H9 (cell line): ENCODE measurements around the gene ALDH1L1. TPM values are rescaled to one million over a fixed set of nuclear protein-coding genes. Genes with fewer than 3 reads are reported as not detected.

Experiments used
- DNase-seq: peaks from one replicate; pipeline ENCODE4 v3.0.0-alpha.2; 2017
- H2AFZ ChIP-seq: one replicate; pipeline ENCODE4 v1.6.1; 2013; ENCODE audit warnings: mild to moderate bottlenecking, low read length, control low read depth, moderate library complexity
- H2AK5ac ChIP-seq: 2 replicates; pipeline ENCODE4 v1.6.1; 2013; ENCODE audit warnings: low read length, control low read depth, mixed read lengths; ENCODE audit not compliant: insufficient read length
- H2BK120ac ChIP-seq: one replicate; pipeline ENCODE4 v1.6.1; 2013; ENCODE audit warnings: low read depth, mild to moderate bottlenecking, low read length, control low read depth, inconsistent platforms; ENCODE audit not compliant: poor library complexity, severe bottlenecking
- H2BK12ac ChIP-seq: 2 replicates; pipeline ENCODE4 v1.6.1; 2013; ENCODE audit warnings: low read length, control low read depth, mixed read lengths, low read depth; ENCODE audit not compliant: insufficient read length
- H2BK15ac ChIP-seq: 2 replicates; pipeline ENCODE4 v1.6.1; 2013; ENCODE audit warnings: low read depth, low read length, control low read depth
- H2BK20ac ChIP-seq: one replicate; pipeline ENCODE4 v1.6.1; 2013; ENCODE audit warnings: low read depth, mild to moderate bottlenecking, low read length, control low read depth, inconsistent platforms; ENCODE audit not compliant: poor library complexity, severe bottlenecking
- H2BK5ac ChIP-seq: 2 replicates; pipeline ENCODE4 v1.6.1; 2013; ENCODE audit warnings: low read length, control low read depth, mixed read lengths; ENCODE audit not compliant: insufficient read length
- H3K14ac ChIP-seq: 2 replicates; pipeline ENCODE4 v1.6.1; 2013; ENCODE audit warnings: low read length, control low read depth; ENCODE audit not compliant: insufficient read depth
- H3K18ac ChIP-seq: 2 replicates; pipeline ENCODE4 v1.6.1; 2013; ENCODE audit warnings: low read depth, mild to moderate bottlenecking, mixed read lengths, low read length, control low read depth; ENCODE audit not compliant: insufficient read length
- H3K23ac ChIP-seq: 2 replicates; pipeline ENCODE4 v1.6.1; 2013; ENCODE audit warnings: low read length, control low read depth, mixed read lengths, low read depth; ENCODE audit not compliant: insufficient read length
- H3K23me2 ChIP-seq: 2 replicates; pipeline ENCODE4 v1.6.1; 2013; ENCODE audit warnings: low read depth, mild to moderate bottlenecking, mixed read lengths, low read length, control low read depth; ENCODE audit not compliant: insufficient read length, poor library complexity, severe bottlenecking
- H3K27ac ChIP-seq: 2 replicates; pipeline ENCODE4 v1.5.1; 2013; ENCODE audit warnings: low read length, control low read depth, mixed read lengths, low read depth; ENCODE audit not compliant: insufficient read length
- H3K27me3 ChIP-seq: 2 replicates; pipeline ENCODE4 v1.6.1; 2013; ENCODE audit warnings: low read length, control low read depth, inconsistent platforms; ENCODE audit not compliant: insufficient read depth
- H3K4ac ChIP-seq: 2 replicates; pipeline ENCODE4 v1.6.1; 2013; ENCODE audit warnings: low read depth, mild to moderate bottlenecking, control low read depth, inconsistent platforms, low read length, moderate library complexity
- H3K4me1 ChIP-seq: 2 replicates; pipeline ENCODE4 v1.6.1; 2013; ENCODE audit warnings: low read length, control low read depth, inconsistent platforms; ENCODE audit not compliant: insufficient read depth
- H3K4me2 ChIP-seq: 2 replicates; pipeline ENCODE4 v1.6.1; 2013; ENCODE audit warnings: low read length, control low read depth, mixed read lengths; ENCODE audit not compliant: insufficient read length, insufficient read depth
- H3K56ac ChIP-seq: 2 replicates; pipeline ENCODE4 v1.6.1; 2013; ENCODE audit warnings: low read depth, mild to moderate bottlenecking, mixed read lengths, low read length, control low read depth; ENCODE audit not compliant: insufficient read length
- H3K79me1 ChIP-seq: 2 replicates; pipeline ENCODE4 v1.6.1; 2013; ENCODE audit warnings: low read depth, mild to moderate bottlenecking, moderate library complexity, low read length, control low read depth, inconsistent platforms; ENCODE audit not compliant: insufficient read depth, poor library complexity, severe bottlenecking
- H3K79me2 ChIP-seq: 2 replicates; pipeline ENCODE4 v1.6.1; 2013; ENCODE audit warnings: low read length, control low read depth, inconsistent platforms; ENCODE audit not compliant: insufficient read depth
- H3K9ac ChIP-seq: 2 replicates; pipeline ENCODE4 v1.6.1; 2013; ENCODE audit warnings: low read length, control low read depth, mixed read lengths; ENCODE audit not compliant: insufficient read length; ENCODE audit errors: extremely low read depth
- H3K9me3 ChIP-seq: one replicate; pipeline ENCODE4 v1.6.1; 2013; ENCODE audit warnings: low read depth, low read length, inconsistent platforms; ENCODE audit not compliant: control insufficient read depth
- H3T11ph ChIP-seq: one replicate; pipeline ENCODE4 v1.6.1; 2013; ENCODE audit warnings: mild to moderate bottlenecking, low read length, control low read depth, inconsistent platforms
- H4K20me1 ChIP-seq: one replicate; pipeline ENCODE4 v1.6.1; 2013; ENCODE audit not compliant: control insufficient read depth, insufficient read length, insufficient read depth
- H4K5ac ChIP-seq: 2 replicates; pipeline ENCODE4 v1.6.1; 2013; ENCODE audit warnings: low read depth, mild to moderate bottlenecking, mixed read lengths, low read length, control low read depth; ENCODE audit not compliant: insufficient read length
- H4K8ac ChIP-seq: replicated peaks from 2 replicates; pipeline ENCODE4 v1.6.1; 2013; ENCODE audit warnings: low read length, control low read depth, mixed read lengths, low read depth; ENCODE audit not compliant: insufficient read length
- H4K91ac ChIP-seq: 2 replicates; pipeline ENCODE4 v1.6.1; 2013; ENCODE audit warnings: low read depth, mild to moderate bottlenecking, moderate library complexity, mixed read lengths, low read length, control low read depth; ENCODE audit not compliant: insufficient read length
- H3K27ac Mint-ChIP-seq, 3 experiments: 2 replicates in 2 of 3; 3 replicates in 1 of 3; pipeline ENCODE4 v1.8.0; 2020 to 2021; ENCODE audit warnings: mixed read lengths in 3 of 3, mild to moderate bottlenecking in 1 of 3, moderate library complexity in 1 of 3
- H3K27me3 Mint-ChIP-seq: 2 replicates; pipeline ENCODE4 v1.8.0; 2021; ENCODE audit warnings: low read depth, mild to moderate bottlenecking, moderate library complexity, mixed read lengths
- H3K36me3 Mint-ChIP-seq, 3 experiments: 2 replicates in 2 of 3; 3 replicates in 1 of 3; pipeline ENCODE4 v1.8.0; 2020 to 2021; ENCODE audit warnings: low read depth in 3 of 3, mixed read lengths in 3 of 3; ENCODE audit not compliant: insufficient read depth in 1 of 3
- H3K4me1 Mint-ChIP-seq, 2 experiments: 2 replicates each; pipeline ENCODE4 v1.8.0; 2020; ENCODE audit warnings: mixed read lengths in 2 of 2
- H3K4me3 Mint-ChIP-seq, 2 experiments: 2 replicates in 1 of 2; 3 replicates in 1 of 2; pipeline ENCODE4 v1.8.0; 2020 to 2021; ENCODE audit warnings: mild to moderate bottlenecking in 2 of 2, mixed read lengths in 2 of 2, moderate library complexity in 1 of 2
- H3K9me3 Mint-ChIP-seq, 2 experiments: 2 replicates in 1 of 2; 3 replicates in 1 of 2; pipeline ENCODE4 v1.8.0; 2020; ENCODE audit warnings: mild to moderate bottlenecking in 2 of 2, mixed read lengths in 2 of 2, moderate library complexity in 1 of 2
- CTCF ChIP-seq: fragments of 200-600 bp; sonication (generic); conservative IDR thresholded peaks from 3 replicates; pipeline ENCODE4 v1.8.0; 2021; ENCODE audit warnings: antibody characterized with exemption, mild to moderate bottlenecking
- WGBS: extraction: QIAGEN DNeasy Blood & Tissue Kit; methylation state at CpG from one replicate; pipeline ENCODE4 v1.1.7; 2013; ENCODE audit warnings: missing lambda C conversion rate, low lambda C conversion rate, mixed read lengths; ENCODE audit not compliant: insufficient read length; ENCODE audit errors: extremely low coverage; 5-methylcytosine and 5-hydroxymethylcytosine counted together
- total RNA-seq: library from RNA; stranded (reverse); gene quantifications from 2 replicates; pipeline ENCODE4 v1.2.1, GENCODE V29; 2021

The ALDH1L1 gene
- total RNA-seq, 1 experiment from 2014 or later: 0.90 TPM

GRCh38 chr3:126191246-126191645, 10.9 kb upstream of the ALDH1L1 start:
- Histone ChIP-seq H3K79me1 (no peaks in the 10 kb centered on the region), H2BK5ac (no peak overlapping the region), H2BK120ac (no peak overlapping the region), H3K18ac (no peak overlapping the region), H2AK5ac (no peak overlapping the region), H3K9ac (no peak overlapping the region), H3K23me2 (no peaks in the 10 kb centered on the region), H3T11ph (no peak overlapping the region), H3K23ac (no peak overlapping the region), H4K91ac (no peak overlapping the region), H2AFZ (no peak overlapping the region), H4K8ac (no peak overlapping the region), H4K20me1 (no peaks in the 10 kb centered on the region), H2BK20ac (no peak overlapping the region), H3K4me1 (no peaks in the 10 kb centered on the region), H3K56ac (no peak overlapping the region), H4K5ac (no peak overlapping the region), H3K9me3 (no peaks in the 10 kb centered on the region), H3K4ac (no peak overlapping the region), H3K27ac (no peak overlapping the region), H3K27me3 (no peaks in the 10 kb centered on the region), H2BK15ac (no peak overlapping the region), H3K14ac (no peak overlapping the region), H3K79me2 (no peaks in the 10 kb centered on the region), H3K4me2 (no peak overlapping the region), H2BK12ac (no peak overlapping the region)
- no peak overlapping the region for H3K4me3 Mint-ChIP-seq
- no peak for TF ChIP-seq CTCF
- H3K9me3 Mint-ChIP-seq: peaks cover 32 to 38% of the 10 kb centered on the region in 2 experiments
- no CpG with 5 or more reads among the region's 4 CpGs for WGBS
- no peak overlapping the region for H3K27ac Mint-ChIP-seq
- H3K4me1 Mint-ChIP-seq: no peaks in the 10 kb centered on the region; a peak in 1 of 4 replicates
- H3K36me3 Mint-ChIP-seq: peaks cover 2 to 22% (median 17%) of the 10 kb centered on the region in 3 experiments; a peak in 6 of 7 replicates
- no peak for DNase-seq
- peaks cover 20% of the 10 kb centered on the region for H3K27me3 Mint-ChIP-seq
